ENCODE measurements around the gene PARD3B. TPM values are rescaled to one million over a fixed set of nuclear protein-coding genes. Genes with fewer than 3 reads are reported as not detected.

PARD3B gene
- total RNA-seq, 1 experiment from 2014 or later: 7.6 TPM

DNA sequence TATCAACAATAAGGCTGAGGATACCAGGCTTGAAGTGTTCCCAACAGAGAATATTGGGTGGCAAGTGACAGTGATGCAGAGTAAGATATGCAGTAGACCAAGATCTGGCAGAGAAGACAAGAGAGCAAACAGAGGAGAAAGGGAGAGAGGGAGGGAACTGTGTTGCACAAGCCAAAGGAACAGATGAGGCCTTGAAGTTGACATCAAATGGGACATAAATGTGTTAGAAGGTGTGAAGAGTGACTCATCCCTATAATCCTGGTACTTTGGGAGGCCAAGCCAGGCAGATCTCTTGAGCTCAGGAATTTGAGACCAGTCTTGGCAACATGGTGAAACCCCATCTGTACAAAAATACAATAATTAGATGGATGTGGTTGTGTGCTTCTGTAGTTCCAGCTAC lies 342.9 kb downstream of the PARD3B start:
- Histone ChIP-seq H3F3A (ENCODE audit: insufficient read depth, low read depth) (no peaks in the 10 kb centered on the region), H2AFZ (no peak overlapping the region), H3K27ac (no peak overlapping the region), H3K4me1 (replicated peaks; ENCODE audit: insufficient read depth) (no peaks in the 10 kb centered on the region), H3K9me2 (ENCODE audit: insufficient read depth) (no peaks in the 10 kb centered on the region), H3K36me3 (ENCODE audit: low read depth) (no peaks in the 10 kb centered on the region), H3K27me3 (ENCODE audit: insufficient read depth, low read depth) (no peaks in the 10 kb centered on the region), H4K20me1 (ENCODE audit: insufficient read depth) (no peaks in the 10 kb centered on the region), H3K79me2 (ENCODE audit: low read depth) (no peaks in the 10 kb centered on the region), H3K4me2 (no peak overlapping the region), H3K4me3 (no peak overlapping the region), H3K9me3 (ENCODE audit: insufficient read depth, low read depth) (no peaks in the 10 kb centered on the region)
- POLR2A ChIA-PET (ENCODE audit: unreplicated experiment): no interaction called here
- intact Hi-C loops (cut with micrococcal nuclease; ENCODE audit: unreplicated experiment): no loop called here
- no peak for TF ChIP-seq EZH2 (IDR thresholded peaks at IDR 0.05; ENCODE audit: low read depth)
- TF ChIP-seq, protein P1, sequence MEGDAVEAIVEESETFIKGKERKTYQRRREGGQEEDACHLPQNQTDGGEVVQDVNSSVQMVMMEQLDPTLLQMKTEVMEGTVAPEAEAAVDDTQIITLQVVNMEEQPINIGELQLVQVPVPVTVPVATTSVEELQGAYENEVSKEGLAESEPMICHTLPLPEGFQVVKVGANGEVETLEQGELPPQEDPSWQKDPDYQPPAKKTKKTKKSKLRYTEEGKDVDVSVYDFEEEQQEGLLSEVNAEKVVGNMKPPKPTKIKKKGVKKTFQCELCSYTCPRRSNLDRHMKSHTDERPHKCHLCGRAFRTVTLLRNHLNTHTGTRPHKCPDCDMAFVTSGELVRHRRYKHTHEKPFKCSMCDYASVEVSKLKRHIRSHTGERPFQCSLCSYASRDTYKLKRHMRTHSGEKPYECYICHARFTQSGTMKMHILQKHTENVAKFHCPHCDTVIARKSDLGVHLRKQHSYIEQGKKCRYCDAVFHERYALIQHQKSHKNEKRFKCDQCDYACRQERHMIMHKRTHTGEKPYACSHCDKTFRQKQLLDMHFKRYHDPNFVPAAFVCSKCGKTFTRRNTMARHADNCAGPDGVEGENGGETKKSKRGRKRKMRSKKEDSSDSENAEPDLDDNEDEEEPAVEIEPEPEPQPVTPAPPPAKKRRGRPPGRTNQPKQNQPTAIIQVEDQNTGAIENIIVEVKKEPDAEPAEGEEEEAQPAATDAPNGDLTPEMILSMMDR (conservative IDR thresholded peaks at IDR 0.05): no peak
- no TSS peak for BruUV-seq (replicated peaks)
- CTCF ChIA-PET: interaction anchor here (0.7 kb wide), 1 partner anchor 217 kb away, joined by 9 read pairs; no protein-coding TSS in a partner anchor
- DNase-seq: no peak

DNA sequence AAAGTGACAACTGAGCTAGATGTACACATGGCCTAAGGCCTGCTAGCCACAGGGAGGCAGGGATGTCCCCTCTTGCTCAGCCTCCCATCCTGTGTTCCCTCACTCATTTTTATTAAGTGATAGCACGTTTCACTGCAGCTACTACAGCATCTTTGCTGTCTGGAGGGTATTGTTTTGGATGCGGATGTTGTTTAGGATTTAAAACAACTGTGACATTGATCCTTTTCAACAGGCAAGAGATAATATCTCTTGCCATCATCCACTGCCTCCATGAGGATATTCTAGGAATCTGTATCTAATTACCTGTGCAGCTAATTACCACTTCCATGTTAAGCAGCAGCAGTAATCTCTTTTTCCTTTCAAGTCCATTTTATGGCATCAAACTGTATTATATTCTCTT lies 345.4 kb downstream of the PARD3B start:
- CTCF ChIA-PET: no interaction called here

DNA sequence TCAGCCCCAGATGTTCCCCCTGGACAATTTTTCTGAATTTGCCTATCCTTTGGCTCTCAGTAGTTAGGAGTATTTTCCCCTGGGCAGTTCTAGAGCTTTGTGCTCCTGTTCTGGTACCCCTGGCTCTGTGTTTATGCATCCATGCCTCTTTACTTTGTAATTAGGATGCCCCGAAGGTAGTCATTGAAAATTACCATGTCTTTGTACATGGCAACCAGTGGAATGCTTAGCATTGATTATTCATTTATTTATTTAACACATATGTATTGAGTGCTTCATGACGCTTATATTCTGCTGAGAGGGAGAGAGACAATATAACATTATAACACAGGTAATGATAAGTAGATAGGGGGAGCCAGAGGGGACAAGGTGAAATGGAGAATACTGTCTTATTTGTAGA lies 346.5 kb downstream of the PARD3B start:
- H3K27ac ChIP-seq: no peak overlapping the region
- no peaks in the 10 kb centered on the region for H4K20me1 ChIP-seq (ENCODE audit: insufficient read depth)
- POLR2A ChIA-PET (ENCODE audit: unreplicated experiment): no interaction called here
- H3K79me2 ChIP-seq (ENCODE audit: low read depth): no peaks in the 10 kb centered on the region
- H3K4me3 ChIP-seq: no peak overlapping the region
- no peaks in the 10 kb centered on the region for H3K9me2 ChIP-seq (ENCODE audit: insufficient read depth)
- H3K36me3 ChIP-seq (ENCODE audit: low read depth): no peaks in the 10 kb centered on the region
- no peaks in the 10 kb centered on the region for H3F3A ChIP-seq (ENCODE audit: insufficient read depth, low read depth)
- H3K4me2 ChIP-seq: no peak overlapping the region
- TF ChIP-seq, protein P1 (conservative IDR thresholded peaks at IDR 0.05): no peak
- TF ChIP-seq EZH2 (IDR thresholded peaks at IDR 0.05; ENCODE audit: low read depth): no peak
- no TSS peak for BruUV-seq (replicated peaks)
- H3K27me3 ChIP-seq (ENCODE audit: insufficient read depth, low read depth): no peaks in the 10 kb centered on the region
- intact Hi-C loops (cut with micrococcal nuclease; ENCODE audit: unreplicated experiment): no loop called here
- H3K4me1 ChIP-seq (replicated peaks; ENCODE audit: insufficient read depth): no peaks in the 10 kb centered on the region
- no peak for DNase-seq
- no peaks in the 10 kb centered on the region for H3K9me3 ChIP-seq (ENCODE audit: insufficient read depth, low read depth)
- CTCF ChIA-PET: no interaction called here
- H2AFZ ChIP-seq: no peak overlapping the region

More for the DNA sequence above, 345.4 kb downstream of the PARD3B start:
- intact Hi-C loops (cut with micrococcal nuclease; ENCODE audit: unreplicated experiment): no loop called here
- H3K9me3 ChIP-seq (ENCODE audit: insufficient read depth, low read depth): no peaks in the 10 kb centered on the region
- no peaks in the 10 kb centered on the region for H3F3A ChIP-seq (ENCODE audit: insufficient read depth, low read depth)
- H2AFZ ChIP-seq: no peak overlapping the region
- H3K27ac ChIP-seq: no peak overlapping the region
- no peaks in the 10 kb centered on the region for H3K9me2 ChIP-seq (ENCODE audit: insufficient read depth)
- TF ChIP-seq, protein P1 (conservative IDR thresholded peaks at IDR 0.05): no peak
- no peak for TF ChIP-seq EZH2 (IDR thresholded peaks at IDR 0.05; ENCODE audit: low read depth)
- no peak overlapping the region for H3K4me2 ChIP-seq
- no peaks in the 10 kb centered on the region for H4K20me1 ChIP-seq (ENCODE audit: insufficient read depth)
- H3K4me1 ChIP-seq (replicated peaks; ENCODE audit: insufficient read depth): no peaks in the 10 kb centered on the region
- no peaks in the 10 kb centered on the region for H3K27me3 ChIP-seq (ENCODE audit: insufficient read depth, low read depth)
- no peaks in the 10 kb centered on the region for H3K79me2 ChIP-seq (ENCODE audit: low read depth)
- POLR2A ChIA-PET (ENCODE audit: unreplicated experiment): no interaction called here
- no peak overlapping the region for H3K4me3 ChIP-seq
- no peaks in the 10 kb centered on the region for H3K36me3 ChIP-seq (ENCODE audit: low read depth)
- no TSS peak for BruUV-seq (replicated peaks)
- DNase-seq: no peak

Data from PC-9 (cell line).